Sciatic nerve (tissue), 2 donors: ENCODE measurements around the gene WIPF2. TPM values are rescaled to one million over a fixed set of nuclear protein-coding genes. Genes with fewer than 3 reads are reported as not detected.
"Not testable (repeated sequence)": the region's sequence is repeated elsewhere in the genome, so short reads cannot be mapped to it uniquely, and the experiment has no call there.

ENCODE experiments used
- ATAC-seq: fragments of 200-7000 bp; cut with Tn5 transposase; one replicate; pipeline ENCODE4 v1.9.1; 2020; ENCODE audit warnings: mild to moderate bottlenecking, moderate library complexity
- DNase-seq: peaks from one replicate; pipeline ENCODE4 v3.0.0-alpha.2; 2020; ENCODE audit warnings: low spot score
- intact Hi-C: fragments of 100-400 bp; cut with DNase I; formaldehyde crosslinking; loops from one replicate; pipeline ENCODE4 v1.14.2; 2022
- total RNA-seq: library from RNA; stranded (reverse); fragmentation: NEBNext Ultra II Directional; extraction: Animal tissue kit (Norgen Biotek cat#: 25700); gene quantifications from one replicate; pipeline ENCODE4 v1.2.1, GENCODE V29; 2021
- donor health status: DM: no; HTN: no; CAD: no.
- donor health status: DM: no; HTN: no; CAD: no.

WIPF2 gene
- total RNA-seq, 1 donor from 2014 or later, result 41.1 TPM

- intact Hi-C loops, result no loop called here
- ATAC-seq (no peak), DNase-seq (no peak)
Observed at GRCh38 chr17:40286473-40286872, 67.4 kb downstream of the WIPF2 start.

GRCh38 chr17:40287159-40287493 is 68.0 kb downstream of the WIPF2 start:
- DNase-seq (no peak), ATAC-seq (no peak)
- intact Hi-C loops, result no loop called here

GRCh38 chr17:40287494-40288369 is 68.6 kb downstream of the WIPF2 start, which contains the start of gene CDC6:
TSS of gene CDC6 (plus strand) at chr17:40287879. CDS start at chr17:40289421, 1,542 bp downstream.
- peak; percentile 99 for DNase-seq
- ATAC-seq, result peak; percentile 98
- intact Hi-C loops, result no loop called here

- ATAC-seq, result no peak
- no peak for DNase-seq
- intact Hi-C loops, result no loop called here
Observed at GRCh38 chr17:40290629-40291280, 71.7 kb downstream of the WIPF2 start.

- ATAC-seq, result no peak
Observed at GRCh38 chr17:40291281-40291664, 72.2 kb downstream of the WIPF2 start.

GRCh38 chr17:40293363-40293762 is 74.3 kb downstream of the WIPF2 start:
- DNase-seq, result no peak
- intact Hi-C loops, result no loop called here
- peak; percentile 89 for ATAC-seq

More at GRCh38 chr17:40291281-40291664, 72.2 kb downstream of the WIPF2 start:
- intact Hi-C loops, result no loop called here
- DNase-seq, result no peak

- ATAC-seq, result no peak
- peak; percentile 41 for DNase-seq
- intact Hi-C loops, result no loop called here
Observed at GRCh38 chr17:40295488-40296436, 76.7 kb downstream of the WIPF2 start.

- intact Hi-C loops, result no loop called here
- ATAC-seq (no peak), DNase-seq (no peak)
Observed at GRCh38 chr17:40297511-40297910, 78.4 kb downstream of the WIPF2 start.

- DNase-seq (no peak), ATAC-seq (no peak)
- intact Hi-C loops, result no loop called here
Observed at GRCh38 chr17:40298726-40299125, 79.6 kb downstream of the WIPF2 start.

- DNase-seq, result peak; percentile 40
- intact Hi-C loops, ATAC-seq: not testable (repeated sequence)
Observed at GRCh38 chr17:40299159-40299757, 80.2 kb downstream of the WIPF2 start.

- DNase-seq, result peak; percentile 41
- intact Hi-C loops, result loop anchor here (10.0 kb wide), 1 partner anchor 253 kb away; no protein-coding TSS in a partner anchor
- no peak for ATAC-seq
Observed at GRCh38 chr17:40301315-40301714, 82.2 kb downstream of the WIPF2 start.

GRCh38 chr17:40303009-40303657 is 84.0 kb downstream of the WIPF2 start:
- intact Hi-C loops, result loop anchor here (2.0 to 10.0 kb wide), 2 partner anchors 52 to 252 kb away; no protein-coding TSS in a partner anchor
- DNase-seq (peak; percentile 63), ATAC-seq (peak; percentile 66)

GRCh38 chr17:40303708-40304551 is 84.8 kb downstream of the WIPF2 start:
- DNase-seq, result no peak
- peak; percentile 42 for ATAC-seq
- intact Hi-C loops, result loop anchor here (2.0 to 10.0 kb wide), 2 partner anchors 51 to 251 kb away; no protein-coding TSS in a partner anchor

GRCh38 chr17:40304552-40304863 is 85.4 kb downstream of the WIPF2 start:
- intact Hi-C loops, result loop anchor here (10.0 kb wide), 1 partner anchor 250 kb away; no protein-coding TSS in a partner anchor
- DNase-seq, ATAC-seq: not testable (repeated sequence)

- intact Hi-C loops, result loop anchor here (10.0 kb wide), 1 partner anchor 250 kb away; no protein-coding TSS in a partner anchor
- DNase-seq, ATAC-seq: not testable (repeated sequence)
Observed at GRCh38 chr17:40304866-40305265, 85.8 kb downstream of the WIPF2 start.

- intact Hi-C loops, result loop anchor here (10.0 kb wide), 1 partner anchor 248 kb away; no protein-coding TSS in a partner anchor
- no peak for DNase-seq
- ATAC-seq, result no peak
Observed at GRCh38 chr17:40306395-40306794, 87.3 kb downstream of the WIPF2 start.
